HG03558 (cell line): Measurements from ENCODE around the gene CD300LF.

Experiments
- ATAC-seq: cut with Tn5 transposase; IDR thresholded peaks from one replicate; pipeline ENCODE4 v1.9.1; 2021; ENCODE audit warnings: moderate number of reproducible peaks; ENCODE audit not compliant: unreplicated experiment; ENCODE audit errors: extremely low read depth

Gene CD300LF

DNA sequence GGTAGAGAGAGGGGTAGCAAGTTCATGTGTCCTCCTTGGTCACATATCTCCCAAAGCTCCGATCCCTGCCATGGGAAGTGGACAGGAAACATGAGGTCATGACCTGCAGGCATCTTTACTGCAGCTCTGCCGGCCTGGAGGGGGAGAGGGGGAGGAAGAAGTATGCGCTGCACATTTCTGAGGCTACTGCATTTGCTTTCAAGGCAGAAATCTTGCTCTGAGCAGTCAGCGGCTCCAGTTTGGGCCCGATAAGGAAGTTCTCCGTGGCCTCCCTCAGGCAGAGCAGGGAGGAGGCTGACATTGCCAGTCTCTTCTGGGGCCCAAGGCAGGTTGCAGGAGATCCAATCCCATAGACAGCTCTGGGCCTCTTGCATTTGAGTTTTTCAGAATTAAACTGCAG, 34.2 kb upstream of the CD300LF start:
- no peak for ATAC-seq

DNA sequence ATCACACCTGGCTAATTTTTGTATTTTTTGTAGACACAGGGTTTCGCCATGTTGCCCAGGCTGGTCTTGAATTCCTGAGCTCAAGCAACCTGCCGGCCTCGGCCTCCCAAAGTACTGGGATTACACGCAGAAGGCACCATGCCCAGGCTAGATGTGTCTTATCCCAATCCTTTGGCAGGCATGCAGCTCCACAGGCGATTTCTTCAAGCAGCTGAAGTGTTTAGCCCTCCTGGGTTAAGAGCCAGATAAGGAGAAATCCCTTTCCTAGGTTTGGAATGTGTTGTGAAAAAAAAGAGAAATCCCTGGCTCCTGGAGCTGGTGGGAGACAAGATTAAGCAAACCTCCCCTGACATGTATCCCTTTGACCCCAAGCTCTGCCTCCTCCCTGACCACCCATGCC, 33.7 kb upstream of the CD300LF start:
- no peak for ATAC-seq

DNA sequence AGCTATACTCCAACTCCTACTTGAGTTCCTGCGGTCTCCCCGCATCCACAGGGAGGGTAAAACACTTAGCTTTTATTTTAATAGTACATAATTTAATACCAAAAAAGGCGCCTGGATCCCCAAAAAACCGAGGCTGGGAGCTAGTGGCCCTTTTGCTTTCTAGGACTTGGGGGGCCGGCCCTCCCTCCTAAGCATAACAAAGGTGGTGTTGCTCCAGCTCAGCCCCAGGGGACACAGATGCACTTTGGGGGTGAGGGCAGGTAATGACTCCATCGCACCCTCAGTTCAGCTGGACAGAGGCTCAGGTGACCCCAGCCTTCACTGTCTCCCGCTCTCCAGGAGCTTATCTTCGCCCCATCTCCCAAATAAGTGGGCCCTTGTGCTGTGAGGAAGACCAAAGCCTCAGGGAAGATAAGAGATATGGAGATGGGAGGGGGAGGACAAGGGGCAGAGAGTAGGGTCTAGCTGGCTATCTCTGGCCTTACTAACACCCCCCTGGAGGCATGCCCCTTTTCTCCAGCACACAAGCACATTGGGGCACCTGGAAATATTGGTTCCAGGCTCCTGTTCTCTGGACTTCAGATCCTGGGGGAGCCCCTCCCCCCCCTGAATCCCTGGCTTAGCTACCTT, 32.9 kb upstream of the CD300LF start:
- no peak for ATAC-seq

DNA sequence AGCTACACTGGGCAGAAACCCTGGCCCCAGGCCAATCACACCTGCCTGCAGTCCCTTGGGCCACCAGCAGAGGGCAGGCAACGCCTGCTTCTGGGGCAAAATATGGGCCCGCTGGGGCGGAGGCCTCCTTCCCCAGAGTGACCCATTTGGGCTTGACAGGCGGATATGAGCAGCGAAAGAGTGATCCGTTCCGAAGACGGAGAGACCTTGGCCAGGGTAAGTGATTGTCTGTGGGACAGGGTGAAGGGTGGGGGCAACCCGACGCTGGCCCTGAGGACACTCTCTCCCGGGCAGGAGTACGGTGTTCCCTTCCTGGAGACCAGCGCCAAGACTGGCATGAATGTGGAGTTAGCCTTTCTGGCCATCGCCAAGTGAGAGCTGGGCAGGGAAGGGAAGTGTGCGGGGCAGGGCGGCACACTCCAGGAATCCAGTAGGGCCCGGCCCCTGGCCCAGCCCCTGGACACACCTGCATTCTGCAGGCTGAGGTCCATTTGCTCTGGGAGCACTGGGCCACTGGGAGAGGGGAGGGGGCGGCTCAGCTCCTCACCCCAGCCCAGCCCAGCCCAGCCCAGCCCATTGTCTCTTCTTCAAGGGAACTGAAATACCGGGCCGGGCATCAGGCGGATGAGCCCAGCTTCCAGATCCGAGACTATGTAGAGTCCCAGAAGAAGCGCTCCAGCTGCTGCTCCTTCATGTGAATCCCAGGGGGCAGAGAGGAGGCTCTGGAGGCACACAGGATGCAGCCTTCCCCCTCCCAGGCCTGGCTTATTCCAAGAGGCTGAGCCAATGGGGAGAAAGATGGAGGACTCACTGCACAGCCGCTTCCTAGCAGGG, 32.2 kb upstream of the CD300LF start:
- ATAC-seq = no peak

DNA sequence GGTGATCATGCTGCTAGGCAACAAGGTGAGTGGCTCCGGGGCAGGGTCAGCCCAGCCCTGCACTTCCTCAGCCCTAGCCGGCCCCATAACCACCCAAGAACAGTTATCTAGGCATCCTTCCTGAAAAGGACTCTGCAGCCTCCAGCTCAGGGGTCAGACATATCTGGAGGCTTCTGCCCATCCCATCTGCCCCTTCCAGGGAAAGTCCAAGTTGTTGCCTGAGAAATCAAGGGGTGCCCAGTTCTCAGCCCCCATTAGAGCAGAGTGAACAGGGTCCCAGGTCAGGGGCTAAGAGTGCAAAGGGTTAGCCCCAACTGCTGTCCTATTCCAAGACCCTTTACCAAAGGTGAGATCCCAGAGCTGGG, 31.6 kb upstream of the CD300LF start:
- no peak for ATAC-seq

DNA sequence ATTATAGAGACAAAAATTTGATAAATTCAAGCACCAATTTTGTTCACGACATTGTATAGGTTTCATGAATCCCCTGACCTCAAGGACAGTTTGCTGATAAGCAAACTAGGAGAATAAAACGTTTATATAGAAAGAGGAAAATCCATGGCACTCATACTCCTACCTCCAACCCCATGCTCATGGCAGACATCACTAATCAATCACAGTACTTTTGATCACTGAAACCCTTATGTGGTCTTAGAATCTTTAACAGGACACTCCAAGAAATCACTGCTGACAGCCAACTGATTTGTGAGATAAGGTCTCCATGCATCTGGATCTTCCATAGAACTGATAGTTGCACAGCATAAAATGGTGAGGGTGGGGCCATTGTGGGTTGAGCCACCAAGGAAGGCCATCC, 31.0 kb upstream of the CD300LF start:
- no peak for ATAC-seq

DNA sequence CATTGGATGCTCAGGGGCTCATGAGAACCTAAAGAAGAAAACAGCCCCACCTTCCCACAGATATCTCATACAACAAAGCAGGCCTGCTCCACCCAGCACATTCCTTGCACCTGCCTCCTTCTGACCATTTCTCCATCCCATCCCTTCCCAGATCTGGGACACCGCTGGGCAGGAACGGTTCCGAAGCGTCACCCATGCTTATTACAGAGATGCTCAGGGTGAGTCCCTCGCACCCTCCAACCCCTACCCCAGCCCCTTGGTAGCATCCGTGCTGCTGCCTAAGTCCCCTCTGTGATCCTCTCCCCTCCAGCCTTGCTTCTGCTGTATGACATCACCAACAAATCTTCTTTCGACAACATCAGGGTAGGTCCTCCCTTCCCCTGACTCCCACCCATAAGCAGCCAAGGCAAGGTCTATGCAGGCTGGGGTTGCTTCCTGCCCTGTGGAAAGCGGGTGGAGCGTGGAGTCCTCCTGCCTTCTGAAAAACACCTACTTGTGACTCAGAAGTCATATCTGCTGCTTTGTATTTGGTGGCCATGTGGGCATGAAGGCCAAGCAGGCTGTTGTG, 30.3 kb upstream of the CD300LF start:
- no peak for ATAC-seq

DNA sequence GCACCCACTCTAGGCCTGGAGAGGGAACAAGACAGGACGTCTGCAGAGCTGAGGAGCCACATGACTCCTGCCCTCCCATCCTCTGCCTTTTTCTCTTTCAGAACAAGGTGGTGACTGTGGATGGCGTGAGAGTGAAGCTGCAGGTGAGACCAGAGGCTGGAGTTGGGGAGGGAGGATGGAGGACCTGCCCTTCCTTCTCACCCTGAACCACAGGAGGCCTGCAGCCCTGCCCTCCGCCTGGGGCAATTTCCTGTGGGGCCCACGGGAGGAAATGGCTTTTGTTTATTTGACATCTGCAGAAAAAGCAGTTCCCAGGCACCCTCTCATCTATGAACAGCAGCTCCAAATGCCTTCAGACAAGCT, 29.4 kb upstream of the CD300LF start:
- ATAC-seq = no peak

DNA sequence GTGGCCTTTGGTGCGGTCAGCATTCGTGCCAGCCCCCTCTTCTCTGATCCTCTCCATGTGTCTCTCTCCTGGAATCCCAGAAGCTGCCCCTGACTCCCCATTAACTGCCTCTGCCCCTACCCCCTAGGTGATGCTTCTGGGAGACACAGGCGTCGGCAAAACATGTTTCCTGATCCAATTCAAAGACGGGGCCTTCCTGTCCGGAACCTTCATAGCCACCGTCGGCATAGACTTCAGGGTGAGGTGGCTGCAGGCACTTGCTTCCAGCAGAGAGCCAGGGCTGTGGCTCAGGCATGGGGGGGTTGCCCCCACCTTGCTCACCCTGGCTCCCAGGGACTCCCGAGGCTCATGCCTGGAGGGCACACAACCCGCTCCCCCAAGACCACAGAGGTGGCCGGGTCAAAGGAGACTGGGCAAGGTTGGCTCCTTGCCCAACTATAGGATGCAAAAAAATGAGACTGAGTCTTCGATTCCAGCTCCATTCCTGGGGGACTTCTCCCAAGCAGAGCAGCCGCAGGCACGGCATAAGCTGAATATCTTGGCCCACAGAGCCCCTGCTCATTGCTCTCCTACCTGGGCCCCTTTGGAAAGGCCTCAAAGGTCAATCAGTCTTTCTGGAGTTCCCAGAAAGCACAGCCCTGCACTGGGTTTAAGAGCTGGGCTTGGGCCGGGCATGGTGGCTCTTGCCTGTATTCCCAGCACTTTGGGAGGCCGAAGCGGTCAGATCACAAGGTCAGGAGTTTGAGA, 28.1 kb upstream of the CD300LF start:
- no peak for ATAC-seq

DNA sequence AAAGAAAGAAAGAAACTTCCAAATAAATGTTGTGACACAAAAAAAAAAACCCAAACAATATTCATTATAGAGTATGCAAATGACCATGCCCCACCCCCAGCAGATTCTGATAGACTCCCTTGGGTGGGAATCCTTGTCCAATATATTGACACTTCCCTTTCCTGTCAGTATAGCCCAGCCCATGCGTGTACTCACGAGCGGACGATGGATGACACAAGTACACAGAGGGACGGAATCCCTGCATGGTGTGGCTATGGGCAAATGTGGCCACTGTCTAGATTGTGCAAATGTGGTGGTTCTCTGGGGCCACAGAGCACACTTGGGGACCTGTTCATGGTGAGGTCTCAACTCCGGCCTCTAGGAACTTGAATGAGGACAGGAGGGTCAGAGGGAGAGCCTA, 27.4 kb upstream of the CD300LF start:
- no peak for ATAC-seq

DNA sequence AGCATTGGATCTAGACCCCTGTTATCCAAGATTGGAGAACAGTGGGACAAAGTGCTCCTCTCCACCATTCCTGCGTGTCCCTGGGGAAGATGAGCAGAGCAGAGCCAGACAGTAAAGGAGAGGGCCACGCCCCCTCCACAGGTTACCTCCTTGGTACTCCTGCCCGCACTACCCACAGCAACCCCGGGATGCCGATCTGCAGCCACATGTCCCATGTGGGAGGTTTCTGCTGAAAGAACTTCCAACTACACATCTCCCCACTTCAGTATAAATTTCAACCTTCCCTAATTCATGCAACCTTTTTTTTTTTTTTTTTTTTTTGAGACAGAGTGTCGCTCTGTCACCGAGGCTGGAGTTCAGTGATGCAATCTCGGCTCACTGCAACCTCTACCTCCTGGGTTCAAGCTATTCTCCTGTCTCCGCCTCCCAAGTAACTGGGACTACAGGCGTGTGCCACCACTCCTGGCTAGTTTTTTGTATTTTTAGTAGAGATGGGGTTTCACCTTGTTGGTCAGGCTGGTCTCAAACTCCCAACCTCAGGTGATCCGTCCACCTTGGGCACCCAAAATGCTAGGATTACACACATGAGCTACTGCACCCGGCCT, 26.6 kb upstream of the CD300LF start:
- ATAC-seq = no peak

DNA sequence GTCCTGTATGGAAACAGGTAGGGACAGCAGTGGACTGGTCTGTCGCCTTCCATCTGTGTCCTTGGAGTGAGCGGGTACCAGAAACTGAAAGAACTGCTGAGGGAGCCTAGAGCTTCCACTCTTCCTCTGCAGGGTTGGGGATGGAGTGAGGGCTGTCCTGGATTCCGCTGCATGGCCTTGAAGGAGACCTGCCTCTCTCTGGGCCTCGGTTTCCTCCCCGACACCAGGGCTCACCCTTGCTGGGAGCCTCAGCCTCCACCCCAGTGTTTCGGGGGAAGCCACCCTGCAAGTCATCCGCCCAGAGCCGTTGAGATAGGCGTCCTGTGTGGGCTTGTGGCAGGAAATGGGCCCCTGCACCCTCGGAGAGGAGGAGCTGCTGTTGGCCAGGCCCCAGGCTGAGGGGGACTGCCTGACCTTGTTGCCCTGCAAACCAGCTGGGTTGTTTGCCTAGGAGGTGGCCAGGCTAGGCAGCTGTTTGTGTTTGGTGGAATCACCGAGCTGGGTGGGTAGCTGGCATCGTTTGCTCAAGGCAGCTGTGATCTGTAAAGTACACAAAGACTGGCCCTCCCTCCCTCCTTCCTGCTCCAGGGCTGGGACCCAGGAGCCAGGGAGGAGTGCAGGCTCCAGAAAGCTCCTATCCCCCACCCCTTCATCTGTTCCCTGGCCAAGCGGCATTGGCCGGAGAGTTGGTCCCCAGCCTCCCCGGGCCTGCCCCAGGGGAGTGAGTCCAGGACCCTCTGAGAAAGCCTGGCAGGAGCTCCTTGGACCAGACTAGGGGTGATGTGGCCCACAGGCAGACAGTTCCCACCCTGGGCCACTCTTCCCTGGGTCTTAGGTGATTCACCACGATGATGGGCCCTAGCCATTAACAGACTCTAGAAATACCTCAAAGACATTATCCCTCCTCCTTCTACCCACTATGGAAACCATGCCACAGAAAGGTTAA, 25.6 kb upstream of the CD300LF start:
- no peak for ATAC-seq

DNA sequence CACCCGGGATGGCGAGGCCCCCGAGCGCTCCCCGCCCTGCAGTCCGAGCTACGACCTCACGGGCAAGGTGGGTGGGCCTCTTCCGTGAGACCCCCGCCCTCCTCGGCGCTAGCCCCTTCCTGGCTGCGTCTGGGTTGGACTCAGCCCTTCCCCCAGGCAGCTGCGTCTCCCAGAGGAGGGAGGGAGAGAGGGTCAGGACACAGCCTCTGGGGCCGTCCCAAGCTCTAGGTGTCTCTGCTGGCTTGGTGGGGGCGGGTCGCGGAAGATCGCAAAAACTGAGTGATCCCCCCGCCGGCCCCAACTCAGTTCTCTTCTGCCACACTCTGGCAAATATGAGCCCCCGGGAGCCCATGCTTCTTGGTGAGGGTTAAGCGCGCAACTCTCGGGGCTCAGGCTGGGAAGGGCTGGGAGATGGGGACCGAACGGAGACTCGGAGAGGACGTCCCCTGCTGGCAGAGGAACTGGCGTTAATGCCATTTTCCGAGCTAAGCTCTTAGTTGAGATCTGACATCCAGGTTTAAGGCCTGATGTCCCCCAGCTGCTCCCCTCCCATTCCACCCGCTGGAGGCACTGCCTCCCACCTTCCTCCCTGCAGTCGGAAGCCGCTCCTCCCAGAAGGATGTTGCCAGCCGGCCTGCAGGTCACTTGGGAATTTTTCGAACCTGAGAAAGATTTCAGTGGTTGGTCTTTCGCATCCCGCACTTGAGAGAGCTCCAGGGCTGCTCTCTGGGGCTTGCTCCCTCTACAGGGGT, 24.8 kb upstream of the CD300LF start:
- no peak for ATAC-seq

DNA sequence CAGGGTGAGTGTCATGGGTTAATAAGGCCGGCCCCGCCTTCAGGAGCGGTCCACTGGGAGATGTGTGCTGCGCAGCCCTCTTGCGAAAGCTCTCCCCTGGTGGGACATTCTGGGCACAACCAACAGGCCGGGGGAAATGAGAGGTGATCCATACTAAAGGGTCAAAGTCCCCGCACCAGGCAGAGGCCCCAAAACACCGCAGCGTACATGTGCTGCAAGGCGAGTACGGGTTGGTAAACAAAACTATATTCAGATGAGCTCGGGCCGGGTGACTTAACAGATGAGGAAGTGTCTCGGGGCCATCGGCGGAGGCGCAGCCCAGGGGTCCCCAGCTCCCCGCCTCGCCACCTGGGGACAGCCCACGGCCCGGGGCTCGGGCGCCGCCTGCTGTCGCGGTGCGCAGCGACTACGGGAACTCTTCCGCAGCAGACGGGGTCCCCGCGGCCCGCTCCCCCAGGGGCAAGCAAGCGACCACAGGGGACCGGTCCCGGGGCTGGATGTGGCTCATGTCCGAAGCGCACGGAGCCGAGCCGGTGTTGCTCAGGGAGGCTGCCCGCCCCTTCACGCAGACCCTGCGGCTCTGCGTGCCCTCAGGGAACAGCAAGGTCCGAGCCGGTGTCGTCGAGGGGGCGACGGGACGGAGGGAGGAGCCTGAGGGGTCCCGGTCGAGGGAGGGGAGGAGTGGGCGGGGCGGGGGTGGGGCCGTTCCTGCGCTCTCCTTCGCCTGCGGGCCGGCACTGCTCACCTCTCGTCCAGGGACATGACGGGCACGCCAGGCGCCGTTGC, 24.0 kb upstream of the CD300LF start, which contains the start of gene RAB37:
Gene RAB37, plus strand, starts transcription at position 744 of the 786 bp plus-strand sequence. Its CDS starts 17 bp downstream, at position 761.
- ATAC-seq = no peak

DNA sequence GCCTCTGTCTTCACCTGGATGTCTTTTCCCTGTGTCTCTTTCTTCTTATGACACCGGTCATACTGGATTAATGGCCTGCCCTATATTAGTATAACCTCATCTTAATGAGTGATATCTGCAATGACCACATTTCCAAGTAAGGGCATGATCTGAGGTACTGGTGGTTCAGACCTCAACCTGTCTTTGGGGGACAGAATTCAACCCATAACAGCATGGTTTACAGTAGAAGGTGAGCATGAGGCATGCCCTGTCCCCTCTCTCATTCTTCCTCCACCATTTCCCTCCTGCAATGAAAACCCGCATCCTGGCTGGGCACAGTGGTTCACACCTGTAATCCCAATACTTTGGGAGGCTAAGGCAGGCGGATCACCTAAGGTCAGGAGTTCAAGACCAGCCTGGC, 21.5 kb upstream of the CD300LF start:
- ATAC-seq = no peak

DNA sequence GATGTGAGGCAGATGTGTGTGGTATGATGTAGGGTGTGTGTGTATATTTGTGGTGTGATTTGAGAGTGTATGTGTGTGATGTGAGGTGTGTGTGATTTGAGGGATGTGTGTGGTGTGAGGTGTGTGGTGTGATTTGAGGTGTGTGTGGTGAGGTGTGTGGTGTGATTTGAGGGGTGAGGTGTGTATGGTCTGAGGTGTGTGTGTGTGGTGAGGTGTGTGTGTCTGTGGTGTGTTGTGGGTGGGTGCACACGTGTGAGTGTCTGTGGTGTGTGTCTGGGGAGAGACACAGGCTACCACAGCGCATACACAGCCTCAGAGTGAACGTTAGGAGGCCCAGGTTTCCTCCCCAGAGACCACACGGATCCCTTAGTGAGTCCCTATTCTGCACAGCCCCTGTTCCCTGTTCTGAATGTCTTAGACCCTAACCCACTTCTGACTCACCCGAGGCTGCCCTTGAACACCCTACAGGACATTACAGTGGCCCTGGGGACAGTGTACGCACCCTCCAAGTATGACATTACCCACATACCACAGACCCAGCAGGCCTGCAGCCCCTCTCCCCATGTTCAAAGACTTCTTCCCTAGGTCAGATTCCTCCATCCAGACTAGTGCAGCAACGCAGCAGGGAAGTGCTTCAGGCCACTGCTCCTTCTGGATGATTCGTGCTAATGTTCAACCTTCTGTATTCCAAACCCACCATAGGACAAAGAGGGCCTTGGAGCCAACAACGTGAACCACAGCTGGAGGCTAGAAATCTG, 20.8 kb upstream of the CD300LF start:
- no peak for ATAC-seq
